Neural cell (in vitro differentiated cells): ENCODE results near the gene MICA.

Experiments used
- CTCF ChIP-seq: fragments of 450-650 bp; IDR thresholded peaks from 2 replicates; pipeline ENCODE4 v1.5.1; 2014; ENCODE audit warnings: antibody characterized with exemption, mild to moderate bottlenecking, moderate library complexity; ENCODE audit not compliant: poor library complexity, severe bottlenecking
- EP300 ChIP-seq: fragments of 450-650 bp; conservative IDR thresholded peaks from 2 replicates; pipeline ENCODE4 v1.6.1; 2014; ENCODE audit warnings: antibody characterized with exemption, mild to moderate bottlenecking, moderate library complexity; ENCODE audit not compliant: poor library complexity, severe bottlenecking
- EZH2 ChIP-seq: fragments of 200-600, 300-800 bp; shearing (Covaris generic), sonication (generic); IDR thresholded peaks from 2 replicates; pipeline ENCODE4 v1.6.1; 2014; ENCODE audit warnings: antibody characterized with exemption, low read length, borderline replicate concordance, mild to moderate bottlenecking; ENCODE audit not compliant: insufficient read depth, poor library complexity, severe bottlenecking
- REST ChIP-seq: IDR thresholded peaks from 2 replicates; pipeline ENCODE4 v1.6.1; 2012; ENCODE audit warnings: borderline replicate concordance

GRCh38 chr6:31381666-31382065, 21.7 kb upstream of the MICA start:
- TF ChIP-seq CTCF, result no peak
- TF ChIP-seq REST, result no peak
- TF ChIP-seq EZH2, result no peak
- no peak for TF ChIP-seq EP300
